ENCODE results near the gene ACTBL2. TPM values are rescaled to one million over a fixed set of nuclear protein-coding genes. Genes with fewer than 3 reads are reported as not detected.
"Not testable (repeated sequence)": the region's sequence is repeated elsewhere in the genome, so short reads cannot be mapped to it uniquely, and the experiment has no call there.

Gene ACTBL2
- total RNA-seq (under 1 TPM in 1 of 2 donors, not detected in 1; 0.16 TPM), polyA plus RNA-seq (ENCODE audit: insufficient read depth, low read depth, low replicate concordance) (0.15 TPM)
- long read RNA-seq, donor 1 = 0 reads
- long read RNA-seq, donor 2 = 0 reads

GRCh38 chr5:57482671-57483106 lies at the start of gene ACTBL2:
ACTBL2 (minus strand) TSS chr5:57482811; CDS start chr5:57482707, 104 bp downstream.
- Histone ChIP-seq H3K4me1 (no peaks in the 10 kb centered on the region), H3K4me3 (no peak within 1 kb of the TSS), H3K9me3 (no peaks in the 10 kb centered on the region), H3K36me3 (ENCODE audit: low read depth, missing control alignments) (no peaks in the 10 kb centered on the region), H3K27ac (no peak within 1 kb of the TSS), H3K27me3 (no peaks in the 10 kb centered on the region)
- no peak for DNase-seq
- intact Hi-C loops (cut with DNase I; ENCODE audit: low total_unique reads) = no loop called here
- 66 to 86% methylated on average over 5 of the region's 5 CpGs for WGBS, 2 donors
- no peak for TF ChIP-seq POLR2A (IDR thresholded peaks at IDR 0.05)
- no peak for TF ChIP-seq CTCF (IDR thresholded peaks at IDR 0.05)

GRCh38 chr5:57531333-57531732 lies 48.7 kb upstream of the ACTBL2 start:
- Histone ChIP-seq H3K36me3 (ENCODE audit: low read depth, missing control alignments) (no peaks in the 10 kb centered on the region), H3K27me3 (no peaks in the 10 kb centered on the region), H3K4me1 (no peaks in the 10 kb centered on the region), H3K4me3 (no peak overlapping the region), H3K9me3 (no peaks in the 10 kb centered on the region), H3K27ac (no peak overlapping the region)
- DNase-seq = no peak
- no peak for TF ChIP-seq CTCF (IDR thresholded peaks at IDR 0.05)
- 84 to 100% methylated on average over 1 of the region's 1 CpG for WGBS, 2 donors
- intact Hi-C loops (cut with DNase I; ENCODE audit: low total_unique reads) = no loop called here

GRCh38 chr5:57529864-57530263 lies 47.3 kb upstream of the ACTBL2 start:
- no peaks in the 10 kb centered on the region for H3K4me1 ChIP-seq
- DNase-seq = no peak
- H3K36me3 ChIP-seq (ENCODE audit: low read depth, missing control alignments) = no peaks in the 10 kb centered on the region
- no peaks in the 10 kb centered on the region for H3K9me3 ChIP-seq
- no peak overlapping the region for H3K27ac ChIP-seq
- intact Hi-C loops (cut with DNase I; ENCODE audit: low total_unique reads) = no loop called here
- no peak overlapping the region for H3K4me3 ChIP-seq
- TF ChIP-seq POLR2A (IDR thresholded peaks at IDR 0.05) = no peak
- no peak for TF ChIP-seq CTCF (IDR thresholded peaks at IDR 0.05)
- H3K27me3 ChIP-seq = no peaks in the 10 kb centered on the region
- whole genome bisulfite sequencing, 2 donors = 85 to 93% methylated on average over 4 of the region's 4 CpGs

GRCh38 chr5:57527870-57528269 lies 45.3 kb upstream of the ACTBL2 start:
- H3K4me1 ChIP-seq = no peaks in the 10 kb centered on the region
- DNase-seq = no peak
- H3K9me3 ChIP-seq = no peaks in the 10 kb centered on the region
- WGBS, 2 donors = 86 to 92% methylated on average over 4 of the region's 4 CpGs
- no peak overlapping the region for H3K4me3 ChIP-seq
- H3K36me3 ChIP-seq (ENCODE audit: low read depth, missing control alignments) = no peaks in the 10 kb centered on the region
- intact Hi-C loops (cut with DNase I; ENCODE audit: low total_unique reads) = no loop called here
- no peaks in the 10 kb centered on the region for H3K27me3 ChIP-seq
- no peak for TF ChIP-seq CTCF (IDR thresholded peaks at IDR 0.05)
- H3K27ac ChIP-seq = no peak overlapping the region

- Histone ChIP-seq H3K4me1 (no peaks in the 10 kb centered on the region), H3K4me3 (no peak overlapping the region), H3K27ac (no peak overlapping the region), H3K9me3 (no peaks in the 10 kb centered on the region), H3K36me3 (ENCODE audit: low read depth, missing control alignments) (no peaks in the 10 kb centered on the region), H3K27me3 (no peaks in the 10 kb centered on the region)
- 44 to 51% methylated on average over 6 of the region's 6 CpGs for WGBS, 2 donors
- no peak for DNase-seq
- TF ChIP-seq POLR2A (IDR thresholded peaks at IDR 0.05) (no peak), CTCF (IDR thresholded peaks at IDR 0.05) (no peak)
- intact Hi-C loops (cut with DNase I; ENCODE audit: low total_unique reads) = no loop called here
Observed at GRCh38 chr5:57524348-57525060, 41.9 kb upstream of the ACTBL2 start.

- WGBS, 2 donors = 88 to 96% methylated on average over 4 of the region's 4 CpGs
Observed at GRCh38 chr5:57522477-57522876, 39.9 kb upstream of the ACTBL2 start.

GRCh38 chr5:57518415-57518814 lies 35.8 kb upstream of the ACTBL2 start:
- H3K36me3 ChIP-seq (ENCODE audit: low read depth, missing control alignments); H3K27ac ChIP-seq; intact Hi-C loops (cut with DNase I; ENCODE audit: low total_unique reads); H3K4me1 ChIP-seq; DNase-seq; H3K4me3 ChIP-seq; H3K9me3 ChIP-seq; H3K27me3 ChIP-seq: not testable (repeated sequence)
- WGBS, 2 donors = 88 to 100% methylated on average over 5 to 17 of the region's 17 CpGs

More at GRCh38 chr5:57522477-57522876, 39.9 kb upstream of the ACTBL2 start:
- DNase-seq; H3K27ac ChIP-seq; H3K36me3 ChIP-seq (ENCODE audit: low read depth, missing control alignments); H3K27me3 ChIP-seq; intact Hi-C loops (cut with DNase I; ENCODE audit: low total_unique reads); H3K9me3 ChIP-seq; H3K4me3 ChIP-seq; H3K4me1 ChIP-seq: not testable (repeated sequence)
